BE2C (cell line): Measurements from ENCODE around the gene NOS1AP.

Experiments used
- DNase-seq: peaks from one replicate; pipeline ENCODE4 v3.0.0-alpha.2; 2020
- H3K27me3 ChIP-seq: fragments of 250-450 bp; sonication (Bioruptor Pico); 2 replicates; pipeline ENCODE4 v1.5.1; 2020; ENCODE audit warnings: mild to moderate bottlenecking
- H3K36me3 ChIP-seq: fragments of 250-450 bp; sonication (Bioruptor Pico); 2 replicates; pipeline ENCODE4 v1.5.1; 2020; ENCODE audit warnings: mild to moderate bottlenecking
- H3K4me1 ChIP-seq: fragments of 250-450 bp; sonication (Bioruptor Pico); 2 replicates; pipeline ENCODE4 v1.5.1; 2020
- H3K4me3 ChIP-seq: 2 replicates; pipeline ENCODE4 v1.5.1; 2011; ENCODE audit warnings: low read depth, low read length
- H3K9me3 ChIP-seq: fragments of 250-450 bp; sonication (Bioruptor Pico); 2 replicates; pipeline ENCODE4 v1.5.1; 2020
- TF ChIP-seq, protein P1 (sequence below): IDR thresholded peaks from 2 replicates; pipeline ENCODE4 v1.5.1; 2012; ENCODE audit warnings: mild to moderate bottlenecking, low read depth, low read length

NOS1AP gene

DNA sequence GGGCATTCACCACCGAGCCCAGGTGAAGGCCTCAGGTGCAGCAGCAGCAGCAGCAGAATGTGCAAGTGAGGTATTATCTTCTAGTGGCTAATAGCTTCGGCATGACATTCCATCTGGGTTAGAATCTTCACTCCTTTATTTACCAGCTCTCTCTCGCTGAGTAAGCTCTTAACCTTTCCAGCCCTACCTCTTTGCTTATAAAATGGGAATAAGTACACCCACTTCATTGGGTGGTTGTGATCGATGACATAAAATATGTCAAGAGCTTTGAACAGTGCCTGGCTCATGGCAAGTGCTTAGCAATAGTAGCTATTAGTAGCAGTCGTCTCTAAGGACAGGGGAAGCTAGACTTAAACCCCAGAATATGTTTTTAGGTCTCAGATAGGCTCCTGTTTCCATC, 149.5 kb downstream of the NOS1AP start:
- Histone ChIP-seq H3K9me3 (no peaks in the 10 kb centered on the region), H3K27me3 (no peaks in the 10 kb centered on the region; the same call in 1 of the 2 replicates), H3K4me1 (no peaks in the 10 kb centered on the region), H3K4me3 (no peak overlapping the region), H3K36me3 (no peaks in the 10 kb centered on the region)
- TF ChIP-seq, protein P1, sequence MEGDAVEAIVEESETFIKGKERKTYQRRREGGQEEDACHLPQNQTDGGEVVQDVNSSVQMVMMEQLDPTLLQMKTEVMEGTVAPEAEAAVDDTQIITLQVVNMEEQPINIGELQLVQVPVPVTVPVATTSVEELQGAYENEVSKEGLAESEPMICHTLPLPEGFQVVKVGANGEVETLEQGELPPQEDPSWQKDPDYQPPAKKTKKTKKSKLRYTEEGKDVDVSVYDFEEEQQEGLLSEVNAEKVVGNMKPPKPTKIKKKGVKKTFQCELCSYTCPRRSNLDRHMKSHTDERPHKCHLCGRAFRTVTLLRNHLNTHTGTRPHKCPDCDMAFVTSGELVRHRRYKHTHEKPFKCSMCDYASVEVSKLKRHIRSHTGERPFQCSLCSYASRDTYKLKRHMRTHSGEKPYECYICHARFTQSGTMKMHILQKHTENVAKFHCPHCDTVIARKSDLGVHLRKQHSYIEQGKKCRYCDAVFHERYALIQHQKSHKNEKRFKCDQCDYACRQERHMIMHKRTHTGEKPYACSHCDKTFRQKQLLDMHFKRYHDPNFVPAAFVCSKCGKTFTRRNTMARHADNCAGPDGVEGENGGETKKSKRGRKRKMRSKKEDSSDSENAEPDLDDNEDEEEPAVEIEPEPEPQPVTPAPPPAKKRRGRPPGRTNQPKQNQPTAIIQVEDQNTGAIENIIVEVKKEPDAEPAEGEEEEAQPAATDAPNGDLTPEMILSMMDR: no peak
- DNase-seq: no peak

DNA sequence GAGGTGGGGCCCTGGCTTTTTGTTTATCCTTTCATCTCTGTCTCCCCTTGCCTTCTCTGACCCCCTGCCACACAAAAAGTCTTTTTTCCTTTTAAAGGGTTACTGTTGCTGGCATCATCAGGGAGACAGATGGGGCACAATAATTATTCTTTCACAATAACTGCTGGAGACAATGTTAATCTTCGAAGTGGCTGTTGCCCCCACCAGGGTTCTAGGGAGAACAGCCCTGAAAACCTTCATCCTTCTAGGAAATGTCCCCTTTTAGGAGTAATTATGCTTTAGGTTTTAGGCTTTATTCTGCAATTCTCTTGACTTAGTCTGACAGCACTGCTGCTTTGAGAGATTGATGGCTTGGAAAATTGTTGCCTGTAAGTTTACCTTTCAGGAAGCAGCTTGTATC, 150.0 kb downstream of the NOS1AP start:
- Histone ChIP-seq H3K4me3 (no peak overlapping the region), H3K36me3 (no peaks in the 10 kb centered on the region), H3K27me3 (no peaks in the 10 kb centered on the region; the same call in 1 of the 2 replicates), H3K4me1 (no peaks in the 10 kb centered on the region), H3K9me3 (no peaks in the 10 kb centered on the region)
- TF ChIP-seq, protein P1: no peak
- no peak for DNase-seq

DNA sequence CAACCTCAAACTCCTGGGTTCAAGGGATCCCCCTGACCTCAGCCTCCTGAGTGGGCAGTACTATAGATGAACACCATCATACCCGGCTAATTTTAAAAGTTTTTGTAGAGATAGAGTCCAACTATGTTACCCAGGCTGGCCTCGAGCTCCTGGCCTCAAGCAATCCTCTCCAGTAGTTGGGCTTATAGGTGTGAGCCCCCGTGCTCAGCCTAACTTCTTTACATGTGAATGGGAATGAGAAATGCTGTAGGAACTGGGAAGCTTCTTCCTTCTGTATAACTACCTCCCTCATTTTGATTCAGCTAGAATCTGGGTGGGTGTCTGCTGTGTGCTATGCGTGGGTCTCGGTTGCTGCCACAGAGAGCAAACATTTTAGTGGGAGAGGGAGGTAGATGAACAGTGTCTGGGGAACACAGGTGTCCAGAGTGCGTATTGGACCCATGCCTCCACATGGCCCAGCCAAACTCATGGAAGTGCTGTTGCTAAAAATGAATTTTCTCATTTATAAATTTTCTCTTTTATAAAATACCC, 150.6 kb downstream of the NOS1AP start:
- Histone ChIP-seq H3K4me1 (no peaks in the 10 kb centered on the region), H3K9me3 (no peaks in the 10 kb centered on the region), H3K4me3 (no peak overlapping the region), H3K27me3 (no peaks in the 10 kb centered on the region; the same call in 1 of the 2 replicates), H3K36me3 (no peaks in the 10 kb centered on the region)
- DNase-seq: no peak
- TF ChIP-seq, protein P1: no peak

DNA sequence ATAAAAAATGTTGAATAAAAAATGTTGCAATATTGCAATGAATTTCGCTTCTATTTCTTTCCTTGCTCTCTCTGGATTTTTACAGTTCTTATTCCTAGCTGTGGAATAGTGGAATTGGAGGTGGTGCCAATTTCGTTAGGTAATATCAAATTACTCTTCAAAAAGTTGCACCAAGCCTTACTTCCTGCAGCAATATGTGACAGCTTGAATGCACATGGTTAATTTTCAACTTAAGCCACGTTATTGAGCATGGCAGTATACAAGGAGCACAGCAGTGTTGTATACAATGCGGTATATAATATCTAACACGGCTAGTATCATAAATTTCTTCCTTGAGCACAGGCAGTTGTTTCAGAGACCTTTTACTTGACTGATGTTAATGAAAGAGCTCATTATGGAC, 152.5 kb downstream of the NOS1AP start:
- H3K27me3 ChIP-seq: no peaks in the 10 kb centered on the region; the same call in 1 of the 2 replicates
- H3K36me3 ChIP-seq: no peaks in the 10 kb centered on the region
- TF ChIP-seq, protein P1: no peak
- no peaks in the 10 kb centered on the region for H3K9me3 ChIP-seq
- no peaks in the 10 kb centered on the region for H3K4me1 ChIP-seq
- no peak for DNase-seq
- H3K4me3 ChIP-seq: no peak overlapping the region

DNA sequence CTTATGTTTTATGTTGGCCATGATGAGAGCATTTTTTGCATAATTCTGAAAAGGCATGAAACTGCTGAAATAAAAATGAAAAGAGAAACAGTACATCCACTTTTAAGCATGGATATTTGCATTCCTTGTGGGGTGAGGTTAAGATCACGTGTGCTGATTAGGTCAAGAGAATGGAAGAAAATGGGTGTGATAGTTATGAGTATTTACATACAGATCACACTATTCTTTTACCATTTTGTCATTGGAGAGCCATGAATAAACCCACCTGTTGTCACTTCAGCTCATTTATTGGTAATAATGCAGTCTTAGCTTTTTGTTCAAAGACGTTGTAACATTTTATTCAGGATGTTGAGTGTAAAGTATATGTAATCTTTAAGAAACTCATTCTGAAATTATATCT, 153.2 kb downstream of the NOS1AP start:
- no peak overlapping the region for H3K4me3 ChIP-seq
- no peaks in the 10 kb centered on the region for H3K4me1 ChIP-seq
- H3K36me3 ChIP-seq: no peaks in the 10 kb centered on the region

DNA sequence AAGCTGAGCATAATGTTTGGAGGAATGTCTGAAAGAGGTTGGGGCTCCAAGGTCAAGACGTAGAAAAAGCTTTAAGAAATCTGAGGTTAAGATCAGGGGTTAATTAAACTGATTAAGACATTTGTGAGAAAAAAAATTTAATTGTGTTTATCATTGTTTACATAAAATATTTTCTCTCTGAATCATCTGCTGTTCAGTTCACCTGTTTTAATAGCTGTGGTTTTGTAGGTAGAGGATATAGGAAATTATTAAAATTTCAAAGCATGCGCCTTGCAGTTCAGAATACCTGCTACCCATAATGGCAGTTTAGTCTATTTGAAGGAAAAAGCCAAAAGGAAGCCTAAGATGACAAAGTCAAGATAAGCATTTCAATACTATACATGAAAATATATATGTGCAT, 154.0 kb downstream of the NOS1AP start:
- Histone ChIP-seq H3K4me3 (no peak overlapping the region), H3K4me1 (peaks cover 2% of the 10 kb centered on the region), H3K27me3 (no peaks in the 10 kb centered on the region; the same call in 1 of the 2 replicates), H3K9me3 (no peaks in the 10 kb centered on the region), H3K36me3 (no peaks in the 10 kb centered on the region)
- TF ChIP-seq, protein P1: no peak
- no peak for DNase-seq

More for the DNA sequence above, 153.2 kb downstream of the NOS1AP start:
- no peak for DNase-seq
- no peaks in the 10 kb centered on the region for H3K9me3 ChIP-seq
- TF ChIP-seq, protein P1: no peak
- H3K27me3 ChIP-seq: no peaks in the 10 kb centered on the region; the same call in 1 of the 2 replicates
